Kidney (tissue), 14 donors: Measurements from ENCODE around the gene HNRNPM. TPM values are rescaled to one million over a fixed set of nuclear protein-coding genes. Genes with fewer than 3 reads are reported as not detected.

Source experiments
- DNase-seq, 5 donors: peaks; one replicate each; pipeline ENCODE4 v3.0.0-alpha.2; 2013 to 2020
- FAIRE-seq: peaks from 2 replicates; lab custom pipeline; 2012; peaks lifted over from hg19 to GRCh38; lab: Jason Lieb, UNC
- H3K27ac ChIP-seq, 2 donors: one replicate each; pipeline ENCODE4 v1.7.0; 2013; ENCODE audit warnings: low read depth in 2 of 2, low read length in 2 of 2, inconsistent platforms in 1 of 2
- H3K27me3 ChIP-seq: one replicate; pipeline ENCODE4 v1.7.1; 2013; ENCODE audit warnings: low read length, inconsistent platforms; ENCODE audit not compliant: control insufficient read depth, insufficient read depth
- H3K36me3 ChIP-seq, 3 donors: one replicate each; pipeline versions ENCODE4 v1.7.0 to v1.7.1; 2013; ENCODE audit warnings: low read length in 3 of 3, control low read depth in 1 of 3, inconsistent platforms in 1 of 3; ENCODE audit not compliant: insufficient read depth in 3 of 3, control insufficient read depth in 2 of 3
- H3K4me1 ChIP-seq, 3 donors: one replicate each; pipeline versions ENCODE4 v1.7.0 to v1.7.1; 2013; ENCODE audit warnings: low read length in 3 of 3, inconsistent platforms in 1 of 3, low read depth in 1 of 3; ENCODE audit not compliant: control insufficient read depth in 2 of 3, insufficient read depth in 2 of 3
- H3K4me3 ChIP-seq, 3 donors: one replicate each; pipeline versions ENCODE4 v1.7.0 to v1.8.1; 2013; ENCODE audit warnings: low read length in 3 of 3, control low read depth in 1 of 3, inconsistent platforms in 1 of 3
- H3K9ac ChIP-seq, 3 donors: one replicate each; pipeline versions ENCODE4 v1.7.0 to v1.7.1; 2013; ENCODE audit warnings: low read length in 3 of 3, control low read depth in 1 of 3, inconsistent platforms in 1 of 3
- H3K9me3 ChIP-seq, 3 donors: one replicate each; pipeline versions ENCODE4 v1.7.0 to v1.7.1; 2013; ENCODE audit warnings: low read length in 3 of 3, control low read depth in 1 of 3, inconsistent platforms in 1 of 3; ENCODE audit not compliant: control insufficient read depth in 2 of 3, insufficient read depth in 1 of 3
- CTCF ChIP-seq: IDR thresholded peaks from 3 replicates; pipeline ENCODE4 v1.5.1; 2012; ENCODE audit warnings: mild to moderate bottlenecking, moderate library complexity, borderline replicate concordance; ENCODE audit not compliant: insufficient read depth; ENCODE audit errors: extremely low read depth
- intact Hi-C: fragments of 100-400 bp; cut with DNase I; formaldehyde crosslinking; loops from one replicate; pipeline ENCODE4 v1.11.1; 2022
- polyA plus RNA-seq: library from polyadenylated mRNA; stranded (reverse); fragments of 350-450 nt; fragmentation: Illumina TruSeq; extraction: RNeasy Lipid Tissue Mini Kit (QIAGEN cat#74804); gene quantifications from one replicate; pipeline ENCODE4 v1.2.3, GENCODE V29; 2014; ENCODE audit warnings: low read depth, low replicate concordance; ENCODE audit not compliant: insufficient read depth
- total RNA-seq: library from RNA; stranded (reverse); fragmentation: NEBNext Ultra II Directional; extraction: Animal tissue kit (Norgen Biotek cat#: 25700); gene quantifications from one replicate; pipeline ENCODE4 v1.2.1, GENCODE V29; 2021
- donor health status: control.
- donor health status: control.
- donor health status: control.
- donor health status: control.
- donor health status: control.
- donor health status: DM: yes; HTN: yes; CAD: no.
- donor health status: Normal renal cell carcinoma (clear cell type).

Gene HNRNPM
- total and polyA plus RNA-seq, 2 donors from 2014 or later: 103 to 164 TPM

- intact Hi-C loops: no loop called here
- Histone ChIP-seq H3K27me3 (no peaks in the 10 kb centered on the region), H3K27ac (peak overlapping the region; percentile 17 to 30), H3K9me3 (no peaks in the 10 kb centered on the region), H3K4me1 (peaks cover 4 to 50% (median 38%) of the 10 kb centered on the region in 3 donors), H3K4me3 (peak overlapping the region in 2 of 3 donors; percentile 0 to 4), H3K36me3 (peaks cover 3 to 29% (median 7%) of the 10 kb centered on the region in 3 donors), H3K9ac (no peak overlapping the region)
- no peak for TF ChIP-seq CTCF
- no peak for FAIRE-seq
- DNase-seq: no peak
Measured at GRCh38 chr19:8451885-8452284, 7.1 kb downstream of the HNRNPM start.

GRCh38 chr19:8452446-8453123, 7.8 kb downstream of the HNRNPM start:
- Histone ChIP-seq H3K9me3 (no peaks in the 10 kb centered on the region), H3K27ac (no peak overlapping the region), H3K27me3 (no peaks in the 10 kb centered on the region), H3K4me3 (peak overlapping the region in 1 of 3 donors; percentile 0), H3K4me1 (peaks cover 4 to 50% (median 33%) of the 10 kb centered on the region in 3 donors), H3K9ac (no peak overlapping the region), H3K36me3 (peaks cover 3 to 26% (median 10%) of the 10 kb centered on the region in 3 donors)
- intact Hi-C loops: no loop called here
- no peak for TF ChIP-seq CTCF
- FAIRE-seq: no peak
- DNase-seq: no peak

- TF ChIP-seq CTCF: no peak
- Histone ChIP-seq H3K27ac (no peak overlapping the region), H3K4me3 (no peak overlapping the region), H3K4me1 (peaks cover 4 to 57% (median 34%) of the 10 kb centered on the region in 3 donors), H3K9me3 (no peaks in the 10 kb centered on the region), H3K9ac (no peak overlapping the region), H3K27me3 (no peaks in the 10 kb centered on the region), H3K36me3 (peaks cover 3 to 26% (median 10%) of the 10 kb centered on the region in 3 donors)
- DNase-seq (no peak), FAIRE-seq (no peak)
- intact Hi-C loops: no loop called here
Measured at GRCh38 chr19:8453616-8454015, 8.8 kb downstream of the HNRNPM start.

GRCh38 chr19:8454218-8454617, 9.4 kb downstream of the HNRNPM start:
- TF ChIP-seq CTCF: no peak
- H3K9me3 ChIP-seq: no peaks in the 10 kb centered on the region
- intact Hi-C loops: no loop called here
- peaks cover 3 to 26% (median 10%) of the 10 kb centered on the region in 3 donors for H3K36me3 ChIP-seq
- DNase-seq (no peak), FAIRE-seq (no peak)
- no peak overlapping the region for H3K9ac ChIP-seq
- H3K27ac ChIP-seq: no peak overlapping the region
- peaks cover 2 to 58% (median 37%) of the 10 kb centered on the region in 3 donors for H3K4me1 ChIP-seq
- H3K27me3 ChIP-seq: no peaks in the 10 kb centered on the region
- H3K4me3 ChIP-seq: no peak overlapping the region
